H1 (cell line): ENCODE measurements around the gene FBN1. TPM values are rescaled to one million over a fixed set of nuclear protein-coding genes. Genes with fewer than 3 reads are reported as not detected.

ENCODE experiments used
- CTCF ChIA-PET: fragments of 300-600 bp; sonication (Branson Sonifier 250); formaldehyde crosslinking; loops from one replicate; lab custom pipeline; 2021; ENCODE audit not compliant: partially characterized antibody; lab: Charles Lee
- POLR2A ChIA-PET: fragments of 300-600 bp; sonication (Branson Sonifier 250); formaldehyde crosslinking; loops from one replicate; lab custom pipeline; 2021; ENCODE audit warnings: inconsistent platforms; ENCODE audit not compliant: partially characterized antibody; lab: Charles Lee
- DNase-seq, 2 experiments: peaks; one replicate each; pipeline versions ENCODE4 v3.0.0 to v3.0.0-alpha.2; 2010 to 2022; ENCODE audit warnings: low spot score in 2 of 2, low read depth in 1 of 2, mixed read lengths in 1 of 2
- FAIRE-seq: peaks from 2 replicates; lab custom pipeline; 2011; peaks lifted over from hg19 to GRCh38; lab: Jason Lieb, UNC
- H2AFZ ChIP-seq: 2 replicates; pipeline ENCODE4 v1.8.1; 2012; ENCODE audit warnings: low read length, inconsistent platforms
- H2AK5ac ChIP-seq: 2 replicates; pipeline ENCODE4 v1.6.1; 2013; ENCODE audit warnings: low read depth, low read length
- H2BK120ac ChIP-seq: replicated peaks from 2 replicates; pipeline ENCODE3; 2013; ENCODE audit warnings: low read depth, low read length, inconsistent platforms
- H2BK12ac ChIP-seq: 2 replicates; pipeline ENCODE4 v1.6.1; 2013; ENCODE audit warnings: low read depth, low read length
- H2BK15ac ChIP-seq: 2 replicates; pipeline ENCODE4 v1.6.1; 2013; ENCODE audit warnings: low read length
- H2BK20ac ChIP-seq: 2 replicates; pipeline ENCODE4 v1.6.1; 2013; ENCODE audit warnings: low read length
- H2BK5ac ChIP-seq: 2 replicates; pipeline ENCODE4 v1.6.1; 2013; ENCODE audit warnings: low read depth, low read length
- H3K14ac ChIP-seq: 2 replicates; pipeline ENCODE4 v1.6.1; 2013; ENCODE audit warnings: inconsistent platforms; ENCODE audit not compliant: insufficient read length
- H3K18ac ChIP-seq: 2 replicates; pipeline ENCODE4 v1.6.1; 2013; ENCODE audit warnings: low read length; ENCODE audit errors: extremely low read depth
- H3K23ac ChIP-seq: 2 replicates; pipeline ENCODE4 v1.6.1; 2013; ENCODE audit warnings: inconsistent platforms; ENCODE audit not compliant: insufficient read length
- H3K23me2 ChIP-seq: 2 replicates; pipeline ENCODE4 v1.6.1; 2013; ENCODE audit warnings: low read depth, low read length
- H3K27ac ChIP-seq: 2 replicates; pipeline ENCODE4 v1.6.1; 2011; ENCODE audit warnings: low read depth, low read length, inconsistent platforms
- H3K27me3 ChIP-seq, 4 experiments: replicated peaks in 1 of 4; 1 replicate in 1 of 4; 2 replicates in 3 of 4; pipeline versions ENCODE4 v1.6.1 to v1.8.1; 2011 to 2013; ENCODE audit warnings: low read length in 3 of 4, mild to moderate bottlenecking in 3 of 4, inconsistent platforms in 2 of 4, mixed read lengths in 2 of 4, moderate library complexity in 1 of 4; ENCODE audit not compliant: control insufficient read depth in 3 of 4, insufficient read depth in 3 of 4; ENCODE audit errors: extremely low read depth in 1 of 4
- H3K36me3 ChIP-seq, 4 experiments: 2 replicates each; pipeline versions ENCODE4 v1.6.1 to v1.8.1; 2011 to 2013; ENCODE audit warnings: mild to moderate bottlenecking in 4 of 4, low read length in 3 of 4, moderate library complexity in 2 of 4, control low read depth in 1 of 4, inconsistent platforms in 1 of 4; ENCODE audit not compliant: insufficient read depth in 4 of 4, control insufficient read depth in 2 of 4
- H3K4ac ChIP-seq: replicated peaks from 2 replicates; pipeline ENCODE3; 2013; ENCODE audit warnings: low read length, low read depth, mixed read lengths, inconsistent platforms; ENCODE audit not compliant: insufficient read length
- H3K4me1 ChIP-seq, 4 experiments: replicated peaks in 1 of 4; 1 replicate in 1 of 4; 2 replicates in 3 of 4; pipeline versions ENCODE4 v1.6.1 to v1.8.1; 2011 to 2013; ENCODE audit warnings: low read length in 3 of 4, inconsistent platforms in 2 of 4, mixed read lengths in 1 of 4; ENCODE audit not compliant: insufficient read depth in 4 of 4, control insufficient read depth in 3 of 4
- H3K4me2 ChIP-seq, 2 experiments: 2 replicates each; pipeline versions ENCODE4 v1.6.1 to v1.8.1; 2011 to 2013; ENCODE audit warnings: low read depth in 2 of 2, low read length in 2 of 2, control low read depth in 1 of 2, inconsistent platforms in 1 of 2, mild to moderate bottlenecking in 1 of 2; ENCODE audit not compliant: insufficient read depth in 1 of 2
- H3K4me3 ChIP-seq, 4 experiments: fragments of 200-600, 300-600 bp in 1 of 4; sonication (generic), shearing (Covaris generic), sonication (Bioruptor Twin) in 1 of 4; 2 replicates each; pipeline versions ENCODE4 v1.5.1 to v1.8.1; 2011 to 2016; ENCODE audit warnings: low read length in 4 of 4, low read depth in 3 of 4, control low read depth in 2 of 4, inconsistent platforms in 2 of 4, mild to moderate bottlenecking in 2 of 4, mixed read lengths in 1 of 4, moderate library complexity in 1 of 4; ENCODE audit not compliant: insufficient read depth in 2 of 4; ENCODE audit errors: extremely low read depth in 1 of 4
- H3K56ac ChIP-seq: replicated peaks from 2 replicates; pipeline ENCODE3; 2013; ENCODE audit warnings: low read depth, mild to moderate bottlenecking, mixed read lengths, low read length, inconsistent platforms; ENCODE audit not compliant: insufficient read length
- H3K79me1 ChIP-seq: 2 replicates; pipeline ENCODE4 v1.6.1; 2013; ENCODE audit warnings: low read depth, low read length, control low read depth
- H3K79me2 ChIP-seq, 2 experiments: 2 replicates each; pipeline versions ENCODE4 v1.6.1 to v1.8.1; 2012 to 2013; ENCODE audit warnings: low read length in 2 of 2, mild to moderate bottlenecking in 2 of 2, inconsistent platforms in 1 of 2; ENCODE audit not compliant: insufficient read depth in 2 of 2, control insufficient read depth in 1 of 2
- H3K9ac ChIP-seq, 4 experiments: replicated peaks in 1 of 4; 1 replicate in 1 of 4; 2 replicates in 3 of 4; pipeline versions ENCODE4 v1.6.1 to v1.8.1; 2011 to 2013; ENCODE audit warnings: low read depth in 3 of 4, low read length in 3 of 4, control low read depth in 2 of 4, mild to moderate bottlenecking in 2 of 4, moderate library complexity in 2 of 4, inconsistent platforms in 1 of 4; ENCODE audit errors: extremely low read depth in 1 of 4
- H3K9me3 ChIP-seq, 2 experiments: 2 replicates each; pipeline versions ENCODE4 v1.6.1 to v1.8.1; 2012 to 2013; ENCODE audit warnings: mild to moderate bottlenecking in 2 of 2, moderate library complexity in 2 of 2, control low read depth in 1 of 2, inconsistent platforms in 1 of 2, low read depth in 1 of 2, low read length in 1 of 2, mixed read lengths in 1 of 2; ENCODE audit not compliant: insufficient read depth in 2 of 2
- H4K20me1 ChIP-seq, 2 experiments: replicated peaks in 1 of 2; 2 replicates each; pipeline versions ENCODE3 to v1.8.1; 2011 to 2013; ENCODE audit warnings: inconsistent platforms in 2 of 2, low read length in 2 of 2, mild to moderate bottlenecking in 1 of 2; ENCODE audit not compliant: insufficient read depth in 2 of 2, control insufficient read depth in 1 of 2
- H4K5ac ChIP-seq: 2 replicates; pipeline ENCODE4 v1.6.1; 2013; ENCODE audit warnings: low read length, low read depth, mixed read lengths, inconsistent platforms; ENCODE audit not compliant: insufficient read length
- H4K8ac ChIP-seq: 2 replicates; pipeline ENCODE4 v1.8.0; 2013; ENCODE audit warnings: mild to moderate bottlenecking, moderate library complexity, low read length, inconsistent platforms; ENCODE audit not compliant: insufficient read depth; ENCODE audit errors: extremely low read depth
- H4K91ac ChIP-seq: replicated peaks from 2 replicates; pipeline ENCODE3; 2013; ENCODE audit warnings: low read length, mixed read lengths, inconsistent platforms; ENCODE audit not compliant: insufficient read length
- CBX5 ChIP-seq: fragments of 300-800, 300-1000 bp; sonication (generic); IDR thresholded peaks from 2 replicates; pipeline ENCODE4 v1.7.1; 2016; ENCODE audit warnings: antibody characterized with exemption, low read length, low read depth
- FOSL1 ChIP-seq: IDR thresholded peaks from 2 replicates; pipeline ENCODE4 v1.6.1; 2011; ENCODE audit warnings: mild to moderate bottlenecking, low read depth, low read length, moderate library complexity; ENCODE audit not compliant: insufficient read depth
- NANOG ChIP-seq: IDR thresholded peaks from 2 replicates; pipeline ENCODE4 v1.6.1; 2011; ENCODE audit warnings: low read length, low read depth, mild to moderate bottlenecking, inconsistent platforms; ENCODE audit not compliant: insufficient read depth, poor library complexity, severe bottlenecking
- POLR2A ChIP-seq, 2 experiments: IDR thresholded peaks; 1 replicate in 1 of 2; 2 replicates in 1 of 2; pipeline ENCODE4 v1.6.1; 2011; ENCODE audit warnings: low read depth in 2 of 2, low read length in 2 of 2, mild to moderate bottlenecking in 2 of 2; ENCODE audit errors: control extremely low read depth in 1 of 2
- POU5F1 ChIP-seq: IDR thresholded peaks from 2 replicates; pipeline ENCODE4 v1.6.1; 2011; ENCODE audit warnings: low read depth, mild to moderate bottlenecking, low read length, moderate library complexity
- RBBP5 ChIP-seq: IDR thresholded peaks from 2 replicates; pipeline ENCODE4 v1.7.1; 2012; ENCODE audit warnings: low read depth, mild to moderate bottlenecking, inconsistent platforms, low read length, moderate library complexity, borderline replicate concordance
- SRF ChIP-seq: IDR thresholded peaks from 2 replicates; pipeline ENCODE4 v1.6.1; 2011; ENCODE audit warnings: mild to moderate bottlenecking, low read depth, low read length, moderate library complexity
- TAF7 ChIP-seq: optimal IDR thresholded peaks from 2 replicates; pipeline ENCODE3; 2011; ENCODE audit warnings: low read depth, mild to moderate bottlenecking, inconsistent platforms, low read length, moderate library complexity, borderline replicate concordance
- WGBS, 2 experiments: shearing (Covaris generic) in 1 of 2; methylation state at CpG; one replicate each; pipeline versions ENCODE4 v1.1.6 to v1.1.7; 2013 to 2015; ENCODE audit warnings: low lambda C conversion rate in 2 of 2, mixed read lengths in 2 of 2, inconsistent platforms in 1 of 2, low coverage in 1 of 2, missing lambda C conversion rate in 1 of 2; ENCODE audit not compliant: insufficient replicate concordance in 2 of 2, insufficient coverage in 1 of 2, insufficient read length in 1 of 2; ENCODE audit errors: extremely low coverage in 1 of 2, missing lambda C conversion rate in 1 of 2; 5-methylcytosine and 5-hydroxymethylcytosine counted together
- polyA plus RNA-seq, 7 experiments: library from polyadenylated mRNA; depleted of rRNA in 3 of 7; stranded (reverse) in 5 of 7; unstranded in 2 of 7; fragments of >200 nt in 5 of 7; fragments of 200-250 nt in 2 of 7; gene quantifications; 1 replicate in 5 of 7; 2 replicates in 1 of 7; 4 replicates in 1 of 7; pipeline versions ENCODE4 v1.2.1 to v1.2.3, GENCODE V29; 2011 to 2013; ENCODE audit warnings: missing spikeins in 2 of 7, mixed read lengths in 2 of 7
- total RNA-seq: library from RNA; stranded (reverse); fragmentation: NEBNext Ultra II Directional; extraction: Animal tissue kit (Norgen Biotek cat#: 25700); gene quantifications from 2 replicates; pipeline ENCODE4 v1.2.1, GENCODE V29; 2021
- TF ChIP-seq, protein P1 (sequence below): IDR thresholded peaks from 2 replicates; pipeline ENCODE4 v1.6.1; 2012; ENCODE audit warnings: low read length, inconsistent platforms

FBN1 gene
- total and polyA plus RNA-seq, 2 of the 8 experiments (the other 6 are each of a cell fraction or from before 2014, with no cell fraction given) = 3.0 to 4.0 TPM

DNA sequence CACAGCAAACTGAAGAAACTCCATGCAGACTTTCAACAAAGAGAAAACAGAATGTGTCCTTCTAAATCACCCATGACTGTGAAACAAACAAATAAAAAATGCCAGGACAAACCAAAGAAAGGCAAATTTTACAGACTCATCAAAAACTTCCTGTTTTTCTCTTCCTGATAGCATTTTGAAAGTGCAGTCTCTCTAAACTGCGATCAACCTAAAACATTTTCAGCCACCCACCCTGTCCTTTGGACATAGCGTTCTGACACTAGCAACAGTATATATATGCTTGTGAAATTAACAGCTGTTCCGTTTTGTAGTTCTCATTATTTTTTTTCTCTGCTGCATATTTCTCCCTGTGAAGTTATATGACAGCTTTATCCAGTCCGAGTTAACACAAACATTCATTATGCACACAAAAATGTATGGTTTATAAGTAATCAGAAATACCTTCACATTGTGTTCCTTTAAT lies 151.7 kb downstream of the FBN1 start:
- Histone ChIP-seq H2BK12ac (no peak overlapping the region), H3K27ac (no peak overlapping the region), H3K4me3 (no peak overlapping the region), H3K4me2 (no peak overlapping the region), H3K79me1 (no peaks in the 10 kb centered on the region), H2BK5ac (no peak overlapping the region), H4K5ac (no peak overlapping the region), H3K18ac (no peak overlapping the region), H3K9me3 (no peaks in the 10 kb centered on the region), H3K4ac (no peak overlapping the region), H4K8ac (no peak overlapping the region), H3K14ac (no peak overlapping the region), H3K79me2 (no peaks in the 10 kb centered on the region), H3K36me3 (no peaks in the 10 kb centered on the region), H2AFZ (no peak overlapping the region), H2BK15ac (no peak overlapping the region), H3K9ac (no peak overlapping the region), H2AK5ac (no peak overlapping the region), H2BK120ac (no peak overlapping the region), H3K23me2 (no peaks in the 10 kb centered on the region; the same call in 1 of the 2 replicates), H2BK20ac (no peak overlapping the region), H4K20me1 (no peaks in the 10 kb centered on the region), H4K91ac (no peak overlapping the region), H3K56ac (no peak overlapping the region), H3K4me1 (no peaks in the 10 kb centered on the region; a peak in 1 of 7 replicates), H3K23ac (no peak overlapping the region), H3K27me3 (no peaks in the 10 kb centered on the region)
- POLR2A ChIA-PET = interaction anchor here (0.6 kb wide), 1 partner anchor 19 kb away, joined by 3 read pairs; no protein-coding TSS in a partner anchor
- CTCF ChIA-PET = interaction anchor here (0.9 to 2.0 kb wide), 4 partner anchors 27 to 157 kb away, joined by 3 to 5 read pairs (median 4); no protein-coding TSS in a partner anchor
- WGBS, 2 experiments = 90% methylated on average over 4 of the region's 4 CpGs; no CpG with 5 or more reads in 1 of the 2 experiments
- FAIRE-seq (no peak), DNase-seq (no peak)
- TF ChIP-seq CBX5 (no peak), TAF7 (no peak), RBBP5 (no peak), SRF (no peak), POU5F1 (no peak), FOSL1 (no peak), NANOG (no peak), POLR2A (IDR thresholded peaks at IDR 0.05; ENCODE audit: control extremely low read depth in 1 of 2, low read depth in 2 of 2, low read length in 2 of 2) (no peak)
- TF ChIP-seq, protein P1, sequence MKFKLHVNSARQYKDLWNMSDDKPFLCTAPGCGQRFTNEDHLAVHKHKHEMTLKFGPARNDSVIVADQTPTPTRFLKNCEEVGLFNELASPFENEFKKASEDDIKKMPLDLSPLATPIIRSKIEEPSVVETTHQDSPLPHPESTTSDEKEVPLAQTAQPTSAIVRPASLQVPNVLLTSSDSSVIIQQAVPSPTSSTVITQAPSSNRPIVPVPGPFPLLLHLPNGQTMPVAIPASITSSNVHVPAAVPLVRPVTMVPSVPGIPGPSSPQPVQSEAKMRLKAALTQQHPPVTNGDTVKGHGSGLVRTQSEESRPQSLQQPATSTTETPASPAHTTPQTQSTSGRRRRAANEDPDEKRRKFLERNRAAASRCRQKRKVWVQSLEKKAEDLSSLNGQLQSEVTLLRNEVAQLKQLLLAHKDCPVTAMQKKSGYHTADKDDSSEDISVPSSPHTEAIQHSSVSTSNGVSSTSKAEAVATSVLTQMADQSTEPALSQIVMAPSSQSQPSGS = no peak
